SK-N-SH treated with all-trans-retinoic acid at 6 μM for 48 hours (cell line): ENCODE data around the gene GINS1.

ENCODE experiments used
- ATAC-seq: fragments of 200-7000 bp; cut with Tn5 transposase; 3 replicates; pipeline ENCODE4 v1.9.1; 2020; ENCODE audit warnings: mild to moderate bottlenecking, moderate library complexity
- ARNTL ChIP-seq: fragments of 450-650 bp; formaldehyde crosslinking; IDR thresholded peaks from 2 replicates; pipeline ENCODE4 v1.5.0; 2020; ENCODE audit warnings: low read depth, mild to moderate bottlenecking, moderate library complexity, borderline replicate concordance
- BACH2 ChIP-seq: fragments of 250-450 bp; sonication (Bioruptor Pico); IDR thresholded peaks from 2 replicates; pipeline ENCODE4 v1.9.0; 2021; ENCODE audit warnings: mild to moderate bottlenecking, borderline replicate concordance
- CSRNP3 ChIP-seq: fragments of 250-450 bp; sonication (Bioruptor Pico); IDR thresholded peaks from 2 replicates; pipeline ENCODE4 v1.5.1; 2021; ENCODE audit warnings: mild to moderate bottlenecking, moderate library complexity
- ESRRG ChIP-seq: fragments of 250-450 bp; sonication (Bioruptor Pico); IDR thresholded peaks from 2 replicates; pipeline ENCODE4 v1.6.1; 2021; ENCODE audit warnings: mild to moderate bottlenecking
- GLIS3 ChIP-seq: fragments of 250-450 bp; sonication (Bioruptor Pico); IDR thresholded peaks from 2 replicates; pipeline ENCODE4 v1.5.0; 2020; ENCODE audit warnings: mild to moderate bottlenecking, moderate library complexity
- POU6F1 ChIP-seq: fragments of 250-450 bp; sonication (Bioruptor Pico); IDR thresholded peaks from 2 replicates; pipeline ENCODE4 v1.8.0; 2021; ENCODE audit warnings: low read depth, mild to moderate bottlenecking, moderate library complexity, borderline replicate concordance
- PPARA ChIP-seq: fragments of 250-450 bp; sonication (Bioruptor Pico); IDR thresholded peaks from 2 replicates; pipeline ENCODE4 v1.5.0; 2020; ENCODE audit warnings: mild to moderate bottlenecking, borderline replicate concordance
- SNAI2 ChIP-seq: fragments of 250-450 bp; sonication (Bioruptor Pico); IDR thresholded peaks from 2 replicates; pipeline ENCODE4 v1.5.0; 2020; ENCODE audit warnings: mild to moderate bottlenecking, moderate library complexity
- TCF4 ChIP-seq: fragments of 250-450 bp; sonication (Bioruptor Pico); IDR thresholded peaks from 2 replicates; pipeline ENCODE4 v1.8.0; 2021; ENCODE audit warnings: mild to moderate bottlenecking, moderate library complexity, borderline replicate concordance
- TOX ChIP-seq: fragments of 250-450 bp; sonication (Bioruptor Pico); IDR thresholded peaks from 2 replicates; pipeline ENCODE4 v1.8.0; 2021; ENCODE audit warnings: mild to moderate bottlenecking, moderate library complexity, borderline replicate concordance
- TSHZ2 ChIP-seq: fragments of 250-450 bp; sonication (Bioruptor Pico); IDR thresholded peaks from 2 replicates; pipeline ENCODE4 v1.5.0; 2020; ENCODE audit warnings: mild to moderate bottlenecking, moderate library complexity
- ZFP3 ChIP-seq: fragments of 250-450 bp; sonication (Bioruptor Pico); IDR thresholded peaks from 2 replicates; pipeline ENCODE4 v1.5.0; 2020; ENCODE audit warnings: mild to moderate bottlenecking, moderate library complexity
- ZFP30 ChIP-seq: fragments of 450-650 bp; formaldehyde crosslinking; IDR thresholded peaks from 2 replicates; pipeline ENCODE4 v1.5.0; 2022; ENCODE audit warnings: mild to moderate bottlenecking, moderate library complexity

Gene GINS1

GRCh38 chr20:25497586-25498279 is 90.3 kb downstream of the GINS1 start:
- no peak for TF ChIP-seq ARNTL (CRISPR knock-in tag)
- TF ChIP-seq ESRRG (CRISPR knock-in tag), result no peak
- TF ChIP-seq TSHZ2 (CRISPR knock-in tag), result no peak
- no peak for TF ChIP-seq BACH2 (CRISPR knock-in tag)
- TF ChIP-seq GLIS3 (CRISPR knock-in tag), result no peak
- TF ChIP-seq ZFP30 (CRISPR knock-in tag), result no peak
- TF ChIP-seq POU6F1 (CRISPR knock-in tag), result no peak
- no peak for TF ChIP-seq TOX
- TF ChIP-seq CSRNP3, result no peak
- no peak for TF ChIP-seq SNAI2 (CRISPR knock-in tag)
- TF ChIP-seq TCF4 (CRISPR knock-in tag), result no peak
- TF ChIP-seq PPARA (CRISPR knock-in tag), result no peak
- TF ChIP-seq ZFP3 (CRISPR knock-in tag), result no peak
- TF ChIP-seq, all 23 proteins: peak for 0
- ATAC-seq, result no peak
